Measurements from ENCODE around the gene CELF3. TPM values are rescaled to one million over a fixed set of nuclear protein-coding genes. Genes with fewer than 3 reads are reported as not detected.
A peak's percentile ranks its signal among the peaks of the same experiment; 100 is the strongest.

The CELF3 gene
- total RNA-seq, 1 donor from 2014 or later = not detected

GRCh38 chr1:151721788-151722510, 5.3 kb upstream of the CELF3 start:
- TF ChIP-seq CTCF (IDR thresholded peaks at IDR 0.05; ENCODE audit: insufficient read depth, low read length, poor library complexity, severe bottlenecking) = no peak
- H3K36me3 ChIP-seq (ENCODE audit: control insufficient read depth, insufficient read depth, low read length) = no peaks in the 10 kb centered on the region
- peak overlapping the region; percentile 35 for H3K4me3 ChIP-seq (ENCODE audit: low read depth, low read length)
- DNase-seq (ENCODE audit: low read depth) = no peak
- H3K27me3 ChIP-seq (ENCODE audit: control insufficient read depth, insufficient read depth, low read length) = peaks cover 37% of the 10 kb centered on the region

GRCh38 chr1:151720974-151721787, 4.6 kb upstream of the CELF3 start, which contains the start of gene RIIAD1:
Gene RIIAD1, plus strand, starts transcription at chr1:151721522. Its CDS starts 15 bp downstream, at chr1:151721537.
- TF ChIP-seq CTCF (IDR thresholded peaks at IDR 0.05; ENCODE audit: insufficient read depth, low read length, poor library complexity, severe bottlenecking) = no peak
- Histone ChIP-seq H3K27me3 (ENCODE audit: control insufficient read depth, insufficient read depth, low read length) (peaks cover 44% of the 10 kb centered on the region), H3K4me3 (ENCODE audit: low read depth, low read length) (peak within 1 kb of the TSS; percentile 35)

GRCh38 chr1:151720554-151720953, 4.0 kb upstream of the CELF3 start:
- H3K4me3 ChIP-seq (ENCODE audit: low read depth, low read length) = no peak overlapping the region
- no peak for DNase-seq (ENCODE audit: low read depth)
- TF ChIP-seq CTCF (IDR thresholded peaks at IDR 0.05; ENCODE audit: insufficient read depth, low read length, poor library complexity, severe bottlenecking) = no peak
- H3K27me3 ChIP-seq (ENCODE audit: control insufficient read depth, insufficient read depth, low read length) = peaks cover 50% of the 10 kb centered on the region
- H3K36me3 ChIP-seq (ENCODE audit: control insufficient read depth, insufficient read depth, low read length) = no peaks in the 10 kb centered on the region

More at GRCh38 chr1:151720974-151721787, 4.6 kb upstream of the CELF3 start, which contains the start of gene RIIAD1:
- no peaks in the 10 kb centered on the region for H3K36me3 ChIP-seq (ENCODE audit: control insufficient read depth, insufficient read depth, low read length)
- no peak for DNase-seq (ENCODE audit: low read depth)

GRCh38 chr1:151720125-151720524, 3.5 kb upstream of the CELF3 start:
- DNase-seq (ENCODE audit: low read depth) = no peak
- Histone ChIP-seq H3K27me3 (ENCODE audit: control insufficient read depth, insufficient read depth, low read length) (peaks cover 54% of the 10 kb centered on the region), H3K4me3 (ENCODE audit: low read depth, low read length) (no peak overlapping the region), H3K36me3 (ENCODE audit: control insufficient read depth, insufficient read depth, low read length) (no peaks in the 10 kb centered on the region)
- TF ChIP-seq CTCF (IDR thresholded peaks at IDR 0.05; ENCODE audit: insufficient read depth, low read length, poor library complexity, severe bottlenecking) = no peak

- H3K27me3 ChIP-seq (ENCODE audit: control insufficient read depth, insufficient read depth, low read length) = peaks cover 68% of the 10 kb centered on the region
These were observed 2.1 kb upstream of the CELF3 start for GRCh38 chr1:151718666-151719065.

More at GRCh38 chr1:151718666-151719065, 2.1 kb upstream of the CELF3 start:
- Histone ChIP-seq H3K36me3 (ENCODE audit: control insufficient read depth, insufficient read depth, low read length) (no peaks in the 10 kb centered on the region), H3K4me3 (ENCODE audit: low read depth, low read length) (no peak overlapping the region)
- TF ChIP-seq CTCF (IDR thresholded peaks at IDR 0.05; ENCODE audit: insufficient read depth, low read length, poor library complexity, severe bottlenecking) = no peak
- no peak for DNase-seq (ENCODE audit: low read depth)

Data from kidney epithelial cell (primary cell).